HG02571 (cell line): ENCODE results near the gene LY9.

Experiments used
- ATAC-seq: cut with Tn5 transposase; IDR thresholded peaks from one replicate; pipeline ENCODE4 v1.9.1; 2021; ENCODE audit warnings: mild to moderate bottlenecking, moderate library complexity; ENCODE audit not compliant: unreplicated experiment

Gene LY9

GRCh38 chr1:160795951-160796383 is at the start of gene LY9:
TSS of gene LY9 (plus strand) at chr1:160796174. CDS start at chr1:160796188, 14 bp downstream.
- peak; percentile 71 for ATAC-seq

- ATAC-seq, result no peak
Measured at GRCh38 chr1:160746836-160747500, 49.0 kb upstream of the LY9 start.

GRCh38 chr1:160747717-160748116 is 48.3 kb upstream of the LY9 start:
- no peak for ATAC-seq

GRCh38 chr1:160748181-160748877 is 47.6 kb upstream of the LY9 start:
- no peak for ATAC-seq

GRCh38 chr1:160748878-160749269 is 47.1 kb upstream of the LY9 start:
- ATAC-seq, result no peak

GRCh38 chr1:160750608-160751007 is 45.4 kb upstream of the LY9 start:
- ATAC-seq, result no peak

GRCh38 chr1:160752406-160752805 is 43.6 kb upstream of the LY9 start:
- no peak for ATAC-seq

- no peak for ATAC-seq
Measured at GRCh38 chr1:160752924-160753323, 43.0 kb upstream of the LY9 start.

GRCh38 chr1:160753594-160753993 is 42.4 kb upstream of the LY9 start:
- ATAC-seq, result no peak

GRCh38 chr1:160755461-160755860 is 40.5 kb upstream of the LY9 start:
- no peak for ATAC-seq

- ATAC-seq, result no peak
Measured at GRCh38 chr1:160755911-160756848, 39.8 kb upstream of the LY9 start.

- ATAC-seq, result no peak
Measured at GRCh38 chr1:160756849-160757201, 39.1 kb upstream of the LY9 start.

- ATAC-seq, result no peak
Measured at GRCh38 chr1:160758521-160758920, 37.5 kb upstream of the LY9 start.

GRCh38 chr1:160759740-160760139 is 36.2 kb upstream of the LY9 start:
- no peak for ATAC-seq

- ATAC-seq, result no peak
Measured at GRCh38 chr1:160761046-160761445, 34.9 kb upstream of the LY9 start.

GRCh38 chr1:160761886-160762285 is 34.1 kb upstream of the LY9 start:
- no peak for ATAC-seq

GRCh38 chr1:160763993-160764392 is 32.0 kb upstream of the LY9 start:
- no peak for ATAC-seq

- peak; percentile 56 for ATAC-seq
Measured at GRCh38 chr1:160767395-160768294, 28.3 kb upstream of the LY9 start.

- ATAC-seq, result peak; percentile 68
Measured at GRCh38 chr1:160768295-160768657, 27.7 kb upstream of the LY9 start.

GRCh38 chr1:160772331-160772730 is 23.6 kb upstream of the LY9 start:
- no peak for ATAC-seq

GRCh38 chr1:160773093-160773492 is 22.9 kb upstream of the LY9 start:
- ATAC-seq, result no peak
